Neural progenitor cell (in vitro differentiated cells): ENCODE results near the gene TSGA10IP. TPM values are rescaled to one million over a fixed set of nuclear protein-coding genes. Genes with fewer than 3 reads are reported as not detected.

Source experiments
- DNase-seq: peaks from one replicate; pipeline ENCODE4 v3.0.0-alpha.2; 2016; ENCODE audit warnings: low spot score
- H2AFZ ChIP-seq: fragments of 200-600 bp; sonication (generic); replicated peaks from 2 replicates; pipeline ENCODE4 v1.6.1; 2016; ENCODE audit warnings: antibody characterized with exemption
- H3F3A ChIP-seq: fragments of 200-600 bp; sonication (generic); 2 replicates; pipeline ENCODE4 v1.6.1; 2016; ENCODE audit warnings: antibody characterized with exemption, low read depth
- H3K27ac ChIP-seq: fragments of 200-600 bp; sonication (generic); 2 replicates; pipeline ENCODE4 v1.5.1; 2016; ENCODE audit warnings: mild to moderate bottlenecking
- H3K27me3 ChIP-seq: fragments of 200-600 bp; sonication (generic); 2 replicates; pipeline ENCODE4 v1.6.1; 2016; ENCODE audit warnings: mild to moderate bottlenecking, moderate library complexity
- H3K36me3 ChIP-seq: fragments of 200-600 bp; sonication (generic); 2 replicates; pipeline ENCODE4 v1.5.1; 2016
- H3K4me1 ChIP-seq: fragments of 200-600 bp; sonication (generic); 2 replicates; pipeline ENCODE4 v1.6.1; 2016; ENCODE audit warnings: mixed run types
- H3K4me2 ChIP-seq: fragments of 200-600 bp; sonication (generic); 2 replicates; pipeline ENCODE4 v1.6.1; 2016
- H3K4me3 ChIP-seq: fragments of 200-600 bp; sonication (generic); 2 replicates; pipeline ENCODE4 v1.5.1; 2016
- H3K79me2 ChIP-seq: fragments of 200-600 bp; sonication (generic); 2 replicates; pipeline ENCODE4 v1.6.1; 2016; ENCODE audit warnings: low read depth
- H3K9ac ChIP-seq: fragments of 200-600 bp; sonication (generic); 2 replicates; pipeline ENCODE4 v1.6.1; 2016
- H3K9me3 ChIP-seq: fragments of 200-600 bp; sonication (generic); 2 replicates; pipeline ENCODE4 v1.5.1; 2016; ENCODE audit warnings: low read depth
- H4K20me1 ChIP-seq: fragments of 200-600 bp; sonication (generic); 2 replicates; pipeline ENCODE4 v1.6.1; 2016; ENCODE audit warnings: low read depth
- H3K27ac Mint-ChIP-seq: 3 replicates; pipeline ENCODE4 v1.8.0; 2021; ENCODE audit warnings: mixed read lengths
- H3K27me3 Mint-ChIP-seq: 2 replicates; pipeline ENCODE4 v1.8.0; 2022; ENCODE audit warnings: low read depth, mild to moderate bottlenecking, inconsistent platforms, moderate library complexity, mixed read lengths; ENCODE audit not compliant: insufficient read depth
- H3K36me3 Mint-ChIP-seq: 3 replicates; pipeline ENCODE4 v1.8.0; 2021; ENCODE audit warnings: mixed read lengths
- H3K4me1 Mint-ChIP-seq: 3 replicates; pipeline ENCODE4 v1.8.0; 2021; ENCODE audit warnings: mixed read lengths
- H3K4me3 Mint-ChIP-seq: 3 replicates; pipeline ENCODE4 v1.8.0; 2021; ENCODE audit warnings: mild to moderate bottlenecking, moderate library complexity, mixed read lengths
- H3K9me3 Mint-ChIP-seq: 3 replicates; pipeline ENCODE4 v1.8.0; 2020; ENCODE audit warnings: mixed read lengths
- EZH2 ChIP-seq: fragments of 200-600 bp; sonication (generic); IDR thresholded peaks from 2 replicates; pipeline ENCODE4 v1.6.1; 2017; ENCODE audit warnings: antibody characterized with exemption, mild to moderate bottlenecking, moderate library complexity
- EZH2phosphoT487 ChIP-seq: fragments of 200-600 bp; sonication (generic); IDR thresholded peaks from 2 replicates; pipeline ENCODE4 v1.6.1; 2017; ENCODE audit warnings: antibody characterized with exemption
- total RNA-seq: library from RNA; depleted of rRNA; stranded (reverse); fragments of >200 nt; gene quantifications from 2 replicates; pipeline ENCODE4 v1.2.3, GENCODE V29; 2015; ENCODE audit warnings: low replicate concordance
- TF ChIP-seq, protein P1 (sequence below): fragments of 200-600 bp; sonication (generic); IDR thresholded peaks from 2 replicates; pipeline ENCODE4 v1.5.1; 2017; ENCODE audit warnings: antibody characterized with exemption, mild to moderate bottlenecking

The TSGA10IP gene
- total RNA-seq, 1 donor from 2014 or later = 3.0 TPM

DNA sequence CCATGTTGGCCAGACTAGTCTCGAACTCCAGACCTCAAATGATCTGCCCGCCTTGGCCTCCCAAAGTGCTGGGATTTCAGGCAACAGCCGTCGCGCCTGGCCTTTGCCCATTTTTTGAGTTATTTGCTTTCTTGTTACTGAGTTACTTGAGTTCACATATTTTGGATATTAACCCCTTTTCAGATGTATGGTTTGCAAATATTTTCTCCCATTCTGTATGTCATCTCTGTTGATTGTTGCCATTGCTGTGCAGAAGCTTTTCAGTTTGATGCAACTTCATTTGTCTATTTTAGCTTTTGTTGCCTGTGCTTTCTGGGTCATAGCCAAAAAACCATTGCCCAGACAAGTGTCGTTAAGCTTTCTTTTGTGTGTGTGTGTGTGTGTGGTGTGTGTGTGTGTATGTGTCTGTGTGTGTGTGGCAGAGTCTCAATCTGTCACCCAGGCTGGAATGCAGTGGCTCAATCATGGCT is 6.8 kb downstream of the TSGA10IP start:
- no peaks in the 10 kb centered on the region for H3F3A ChIP-seq
- H3K4me2 ChIP-seq = no peak overlapping the region
- peaks cover 4% of the 10 kb centered on the region for H3K36me3 Mint-ChIP-seq
- TF ChIP-seq EZH2 (no peak), EZH2phosphoT487 (no peak)
- TF ChIP-seq, protein P1, sequence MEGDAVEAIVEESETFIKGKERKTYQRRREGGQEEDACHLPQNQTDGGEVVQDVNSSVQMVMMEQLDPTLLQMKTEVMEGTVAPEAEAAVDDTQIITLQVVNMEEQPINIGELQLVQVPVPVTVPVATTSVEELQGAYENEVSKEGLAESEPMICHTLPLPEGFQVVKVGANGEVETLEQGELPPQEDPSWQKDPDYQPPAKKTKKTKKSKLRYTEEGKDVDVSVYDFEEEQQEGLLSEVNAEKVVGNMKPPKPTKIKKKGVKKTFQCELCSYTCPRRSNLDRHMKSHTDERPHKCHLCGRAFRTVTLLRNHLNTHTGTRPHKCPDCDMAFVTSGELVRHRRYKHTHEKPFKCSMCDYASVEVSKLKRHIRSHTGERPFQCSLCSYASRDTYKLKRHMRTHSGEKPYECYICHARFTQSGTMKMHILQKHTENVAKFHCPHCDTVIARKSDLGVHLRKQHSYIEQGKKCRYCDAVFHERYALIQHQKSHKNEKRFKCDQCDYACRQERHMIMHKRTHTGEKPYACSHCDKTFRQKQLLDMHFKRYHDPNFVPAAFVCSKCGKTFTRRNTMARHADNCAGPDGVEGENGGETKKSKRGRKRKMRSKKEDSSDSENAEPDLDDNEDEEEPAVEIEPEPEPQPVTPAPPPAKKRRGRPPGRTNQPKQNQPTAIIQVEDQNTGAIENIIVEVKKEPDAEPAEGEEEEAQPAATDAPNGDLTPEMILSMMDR = no peak
- H2AFZ ChIP-seq = no peak overlapping the region
- no peaks in the 10 kb centered on the region for H4K20me1 ChIP-seq
- no peaks in the 10 kb centered on the region for H3K79me2 ChIP-seq
- H3K27me3 Mint-ChIP-seq = peaks cover 11% of the 10 kb centered on the region
- H3K4me1 ChIP-seq = no peaks in the 10 kb centered on the region
- H3K9me3 Mint-ChIP-seq = no peaks in the 10 kb centered on the region
- H3K4me3 ChIP-seq = no peak overlapping the region
- H3K9ac ChIP-seq = no peak overlapping the region
- H3K27ac ChIP-seq = no peak overlapping the region
- no peaks in the 10 kb centered on the region for H3K9me3 ChIP-seq
- no peak for DNase-seq
- H3K27me3 ChIP-seq = no peaks in the 10 kb centered on the region
- H3K27ac Mint-ChIP-seq = no peak overlapping the region
- H3K4me3 Mint-ChIP-seq = no peak overlapping the region
- H3K36me3 ChIP-seq = no peaks in the 10 kb centered on the region
- peaks cover 6% of the 10 kb centered on the region for H3K4me1 Mint-ChIP-seq

DNA sequence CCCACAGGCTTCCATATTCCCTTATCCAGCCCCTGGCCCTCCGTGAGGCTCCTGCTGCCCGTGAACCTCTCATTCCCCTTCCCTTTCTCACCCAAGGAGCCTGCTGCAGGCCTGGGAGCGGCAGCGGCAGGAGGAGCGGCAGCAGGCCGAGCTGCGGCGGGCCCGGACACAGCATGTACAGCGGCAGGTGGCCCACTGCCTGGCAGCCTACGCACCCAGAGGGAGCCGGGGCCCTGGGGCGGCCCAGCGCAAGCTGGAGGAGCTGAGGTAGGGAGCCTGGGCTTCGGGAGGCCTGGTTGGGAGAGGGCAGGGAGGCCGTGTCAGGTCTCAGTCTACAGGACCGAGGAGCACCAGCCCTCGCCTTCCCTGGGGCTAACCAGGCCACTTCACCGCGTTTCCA is 8.2 kb downstream of the TSGA10IP start:
- Mint-ChIP-seq H3K4me3 (no peak overlapping the region), H3K27me3 (peaks cover 9% of the 10 kb centered on the region), H3K36me3 (peaks cover 4% of the 10 kb centered on the region), H3K4me1 (no peaks in the 10 kb centered on the region), H3K27ac (no peak overlapping the region), H3K9me3 (no peaks in the 10 kb centered on the region)
- no peak for DNase-seq
- no peak overlapping the region for H2AFZ ChIP-seq
- H3F3A ChIP-seq = no peaks in the 10 kb centered on the region
- no peaks in the 10 kb centered on the region for H3K4me1 ChIP-seq
- H4K20me1 ChIP-seq = no peaks in the 10 kb centered on the region
- peak overlapping the region; percentile 27 for H3K9ac ChIP-seq
- no peak overlapping the region for H3K4me2 ChIP-seq
- H3K9me3 ChIP-seq = no peaks in the 10 kb centered on the region
- H3K79me2 ChIP-seq = no peaks in the 10 kb centered on the region
- no peaks in the 10 kb centered on the region for H3K27me3 ChIP-seq
- no peaks in the 10 kb centered on the region for H3K36me3 ChIP-seq
- H3K4me3 ChIP-seq = no peak overlapping the region
- TF ChIP-seq EZH2 = no peak
- TF ChIP-seq EZH2phosphoT487 = no peak
- TF ChIP-seq, protein P1 = no peak
- no peak overlapping the region for H3K27ac ChIP-seq

DNA sequence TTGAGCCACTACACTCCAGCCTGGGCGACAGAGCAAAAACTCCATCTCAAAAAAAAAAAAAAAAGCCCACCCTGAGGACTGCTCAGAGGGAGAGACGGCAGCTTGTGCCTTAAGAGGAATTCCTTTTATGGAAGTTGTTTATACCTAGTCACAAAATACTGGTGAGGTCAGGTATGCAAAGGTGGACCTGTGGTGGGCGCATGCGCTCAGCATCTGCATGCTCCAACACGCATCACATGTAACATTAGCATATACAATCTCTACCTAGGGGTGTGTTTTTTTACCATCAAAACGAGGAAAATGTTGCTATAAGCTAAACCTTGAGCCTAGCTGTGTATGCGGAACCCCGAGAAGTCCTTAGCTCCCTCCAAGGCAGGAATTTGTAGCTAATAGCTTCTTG is 9.5 kb downstream of the TSGA10IP start:
- Mint-ChIP-seq H3K27me3 (peaks cover 3% of the 10 kb centered on the region), H3K27ac (peak overlapping the region; percentile 42), H3K9me3 (no peaks in the 10 kb centered on the region), H3K4me1 (no peaks in the 10 kb centered on the region), H3K4me3 (no peak overlapping the region), H3K36me3 (peaks cover 4% of the 10 kb centered on the region)
- Histone ChIP-seq H3K9ac (no peak overlapping the region), H3F3A (no peaks in the 10 kb centered on the region), H4K20me1 (no peaks in the 10 kb centered on the region), H2AFZ (no peak overlapping the region), H3K27me3 (no peaks in the 10 kb centered on the region), H3K4me3 (no peak overlapping the region), H3K4me2 (no peak overlapping the region), H3K79me2 (no peaks in the 10 kb centered on the region), H3K4me1 (no peaks in the 10 kb centered on the region), H3K9me3 (no peaks in the 10 kb centered on the region), H3K36me3 (no peaks in the 10 kb centered on the region), H3K27ac (no peak overlapping the region)
- DNase-seq = no peak
- TF ChIP-seq EZH2 (no peak), EZH2phosphoT487 (no peak)
- TF ChIP-seq, protein P1 = no peak
